ENCODE measurements around the gene LRCH4. TPM values are rescaled to one million over a fixed set of nuclear protein-coding genes. Genes with fewer than 3 reads are reported as not detected.

The LRCH4 gene
- total RNA-seq, 4 donors from 2014 or later, result 115 to 508 (median 151) TPM

DNA sequence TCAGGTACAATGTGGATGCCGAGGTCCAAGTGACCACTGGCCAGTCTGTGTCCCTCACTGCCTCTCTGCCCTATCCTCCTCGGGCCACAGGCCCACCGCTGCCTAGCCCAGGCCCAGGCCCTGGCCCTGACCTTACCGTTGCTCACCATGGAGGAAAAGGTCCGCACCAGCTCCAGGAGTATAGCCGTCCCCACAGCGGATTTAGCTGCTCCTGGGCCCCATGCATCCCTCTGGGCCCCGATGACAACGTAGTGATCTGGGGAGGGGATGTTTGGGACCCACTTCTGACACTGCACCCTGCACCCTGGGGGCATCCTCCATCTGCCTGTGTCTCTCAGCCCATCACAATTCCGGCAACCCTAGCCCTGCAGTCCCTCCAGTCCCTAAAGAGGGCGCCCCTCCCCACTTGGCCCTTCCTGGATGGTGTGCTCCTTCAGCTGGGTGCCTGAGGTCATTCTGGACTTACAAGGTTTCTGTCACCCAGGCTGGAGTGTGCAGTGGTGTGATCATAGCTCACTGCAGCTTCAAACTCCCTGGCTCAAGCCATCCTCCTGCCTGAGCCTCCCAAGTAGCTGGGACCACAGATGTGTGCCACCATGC lies 43.3 kb upstream of the LRCH4 start:
- H3K27ac ChIP-seq, result no peak overlapping the region
- intact Hi-C loops (cut with DNase I; ENCODE audit: low total_unique reads), result no loop called here
- TF ChIP-seq EP300 (IDR thresholded peaks at IDR 0.05; ENCODE audit: low read depth) (no peak), POLR2A (IDR thresholded peaks at IDR 0.05) (no peak), CTCF (IDR thresholded peaks at IDR 0.05) (peak in 2 of 5 experiments; percentile 9 to 17), POLR2AphosphoS5 (IDR thresholded peaks at IDR 0.05) (no peak)
- H3K27me3 ChIP-seq, result peaks cover 7% of the 10 kb centered on the region
- H3K9me3 ChIP-seq, result no peaks in the 10 kb centered on the region
- in situ Hi-C loops (cut with MboI; ENCODE audit: low pct_ligation_motif_present in 1 of 4, low pct_unique_long_range_greater_than_20kb in 1 of 4, low sequenced_read_pairs in 3 of 4), result no loop called here
- peak; percentile 33 for DNase-seq
- no peaks in the 10 kb centered on the region for H3K36me3 ChIP-seq
- no peak overlapping the region for H3K4me3 ChIP-seq
- WGBS, 2 donors (ENCODE audit: low coverage in 1 of 2), result 88% methylated on average over 11 of the region's 11 CpGs; no CpG with 5 or more reads in 1 of the 2 donors
- H3K4me1 ChIP-seq, result peaks cover 3 to 21% (median 16%) of the 10 kb centered on the region in 4 donors

DNA sequence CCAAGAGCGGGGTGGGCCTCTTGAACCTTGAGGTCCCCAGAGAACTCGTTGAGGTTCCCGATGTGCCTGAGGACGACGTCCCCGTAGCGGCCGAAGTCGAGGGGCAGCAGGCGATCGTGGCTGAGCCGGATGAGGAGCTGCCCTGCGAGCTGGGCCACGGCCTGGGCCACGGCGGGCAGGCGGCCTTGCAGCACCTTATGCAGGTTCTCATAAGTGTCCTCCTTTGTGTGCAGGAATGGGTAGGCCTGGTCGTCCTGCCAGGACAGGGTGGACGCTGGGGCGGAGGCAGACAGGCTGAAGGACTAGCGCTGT lies 41.3 kb upstream of the LRCH4 start:
- in situ Hi-C loops (cut with MboI; ENCODE audit: low pct_ligation_motif_present in 1 of 4, low pct_unique_long_range_greater_than_20kb in 1 of 4, low sequenced_read_pairs in 3 of 4), result no loop called here
- Histone ChIP-seq H3K36me3 (no peaks in the 10 kb centered on the region), H3K27ac (peak overlapping the region in 2 of 4 donors; percentile 28 to 46), H3K4me3 (peak overlapping the region in 2 of 4 donors; percentile 28 to 46), H3K9me3 (no peaks in the 10 kb centered on the region), H3K27me3 (no peaks in the 10 kb centered on the region), H3K4me1 (peaks cover 3 to 12% (median 7%) of the 10 kb centered on the region in 4 donors)
- WGBS, 2 donors (ENCODE audit: low coverage in 1 of 2), result 92 to 95% methylated on average over 10 to 20 of the region's 21 CpGs
- TF ChIP-seq EP300 (IDR thresholded peaks at IDR 0.05; ENCODE audit: low read depth), result no peak
- TF ChIP-seq POLR2AphosphoS5 (IDR thresholded peaks at IDR 0.05), result no peak
- no peak for TF ChIP-seq CTCF (IDR thresholded peaks at IDR 0.05)
- TF ChIP-seq POLR2A (IDR thresholded peaks at IDR 0.05), result no peak
- no peak for DNase-seq
- intact Hi-C loops (cut with DNase I; ENCODE audit: low total_unique reads), result no loop called here

- peak in 1 of 3 donors; percentile 40 for TF ChIP-seq POLR2AphosphoS5 (IDR thresholded peaks at IDR 0.05)
- no peak for TF ChIP-seq EP300 (IDR thresholded peaks at IDR 0.05; ENCODE audit: low read depth)
- no peak for TF ChIP-seq POLR2A (IDR thresholded peaks at IDR 0.05)
- TF ChIP-seq CTCF (IDR thresholded peaks at IDR 0.05), result no peak
- Histone ChIP-seq H3K36me3 (no peaks in the 10 kb centered on the region), H3K4me1 (peaks cover 3 to 12% (median 7%) of the 10 kb centered on the region in 4 donors), H3K27ac (peak overlapping the region; percentile 28 to 61 (median 48)), H3K27me3 (no peaks in the 10 kb centered on the region), H3K4me3 (peak overlapping the region in 3 of 4 donors; percentile 12 to 46 (median 28)), H3K9me3 (no peaks in the 10 kb centered on the region)
- 5 to 14% methylated on average over 7 to 27 of the region's 37 CpGs for WGBS, 2 donors (ENCODE audit: low coverage in 1 of 2)
- DNase-seq, result peak; percentile 93
- in situ Hi-C loops (cut with MboI; ENCODE audit: low pct_ligation_motif_present in 1 of 4, low pct_unique_long_range_greater_than_20kb in 1 of 4, low sequenced_read_pairs in 3 of 4) (no loop called here), intact Hi-C loops (cut with DNase I; ENCODE audit: low total_unique reads) (no loop called here)
These were observed 40.8 kb upstream of the LRCH4 start for GRCh38 chr7:100626530-100627237.

GRCh38 chr7:100626055-100626454 lies 40.1 kb upstream of the LRCH4 start:
- in situ Hi-C loops (cut with MboI; ENCODE audit: low pct_ligation_motif_present in 1 of 4, low pct_unique_long_range_greater_than_20kb in 1 of 4, low sequenced_read_pairs in 3 of 4), result no loop called here
- TF ChIP-seq POLR2AphosphoS5 (IDR thresholded peaks at IDR 0.05) (no peak), CTCF (IDR thresholded peaks at IDR 0.05) (no peak), EP300 (IDR thresholded peaks at IDR 0.05; ENCODE audit: low read depth) (no peak), POLR2A (IDR thresholded peaks at IDR 0.05) (no peak)
- H3K27ac ChIP-seq, result no peak overlapping the region
- H3K4me1 ChIP-seq, result peaks cover 3 to 12% (median 7%) of the 10 kb centered on the region in 4 donors
- DNase-seq, result no peak
- H3K36me3 ChIP-seq, result no peaks in the 10 kb centered on the region
- H3K9me3 ChIP-seq, result no peaks in the 10 kb centered on the region
- no peaks in the 10 kb centered on the region for H3K27me3 ChIP-seq
- 12 to 56% methylated on average over 1 to 3 of the region's 3 CpGs for WGBS, 2 donors (ENCODE audit: low coverage in 1 of 2)
- peak overlapping the region in 1 of 4 donors; percentile 46 for H3K4me3 ChIP-seq
- intact Hi-C loops (cut with DNase I; ENCODE audit: low total_unique reads), result no loop called here

All from transverse colon (tissue), 4 donors.